ENCODE results near the gene PXMP2. TPM values are rescaled to one million over a fixed set of nuclear protein-coding genes. Genes with fewer than 3 reads are reported as not detected.

Gene PXMP2
- polyA plus RNA-seq, 2 of the 4 experiments (the other 2 are of a cell fraction): 18.7 to 21.3 TPM

- Histone ChIP-seq H3K4me3 (no peak overlapping the region), H3K27ac (no peak overlapping the region), H3K4me1 (no peaks in the 10 kb centered on the region), H3K4me2 (no peak overlapping the region), H3K9me3 (no peaks in the 10 kb centered on the region)
- DNase-seq (ENCODE audit: low read depth in 1 of 2, low spot score in 1 of 2) (no peak), FAIRE-seq (no peak), ATAC-seq (no peak; a peak in 2 of 6 replicates)
- POLR2A ChIA-PET: no interaction called here
- WGBS (ENCODE audit: missing lambda C conversion rate): 93% methylated on average over 3 of the region's 3 CpGs
- TF ChIP-seq ZC3H11A (IDR thresholded peaks at IDR 0.05) (no peak), HMGXB4 (CRISPR knock-in tag; IDR thresholded peaks at IDR 0.05; ENCODE audit: borderline replicate concordance) (no peak), KDM1A (IDR thresholded peaks at IDR 0.05; ENCODE audit: low read depth) (no peak), MAFK (IDR thresholded peaks at IDR 0.05; ENCODE audit: partially characterized antibody) (no peak), MYC (IDR thresholded peaks at IDR 0.05; ENCODE audit: borderline replicate concordance, low read length) (no peak), HOXB13 (CRISPR knock-in tag; IDR thresholded peaks at IDR 0.05; ENCODE audit: low read depth) (no peak), KDM5A (IDR thresholded peaks at IDR 0.05) (no peak), BCL3 (IDR thresholded peaks at IDR 0.05) (no peak), TP53 (CRISPR knock-in tag; IDR thresholded peaks at IDR 0.05) (no peak), ATOH8 (CRISPR knock-in tag; IDR thresholded peaks at IDR 0.05; ENCODE audit: low read depth) (no peak), EHMT2 (IDR thresholded peaks at IDR 0.05; ENCODE audit: low read depth) (no peak), CEBPB (IDR thresholded peaks at IDR 0.05) (no peak), PHF8 (IDR thresholded peaks at IDR 0.05; ENCODE audit: borderline replicate concordance, low read depth) (no peak), RFX5 (IDR thresholded peaks at IDR 0.05) (no peak), RAD21 (conservative IDR thresholded peaks at IDR 0.05 in 1 of 2, IDR thresholded peaks at IDR 0.05 in 1 of 2) (no peak), FOSB (CRISPR knock-in tag; IDR thresholded peaks at IDR 0.05) (no peak)
- TF ChIP-seq, protein P1, sequence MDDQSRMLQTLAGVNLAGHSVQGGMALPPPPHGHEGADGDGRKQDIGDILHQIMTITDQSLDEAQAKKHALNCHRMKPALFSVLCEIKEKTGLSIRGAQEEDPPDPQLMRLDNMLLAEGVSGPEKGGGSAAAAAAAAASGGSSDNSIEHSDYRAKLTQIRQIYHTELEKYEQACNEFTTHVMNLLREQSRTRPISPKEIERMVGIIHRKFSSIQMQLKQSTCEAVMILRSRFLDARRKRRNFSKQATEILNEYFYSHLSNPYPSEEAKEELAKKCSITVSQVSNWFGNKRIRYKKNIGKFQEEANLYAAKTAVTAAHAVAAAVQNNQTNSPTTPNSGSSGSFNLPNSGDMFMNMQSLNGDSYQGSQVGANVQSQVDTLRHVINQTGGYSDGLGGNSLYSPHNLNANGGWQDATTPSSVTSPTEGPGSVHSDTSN (IDR thresholded peaks at IDR 0.05): no peak
- CTCF ChIA-PET: interaction anchor here (1.0 kb wide), 1 partner anchor 11 kb away, joined by 3 read pairs; no protein-coding TSS in a partner anchor
These were observed 59.2 kb downstream of the PXMP2 start for GRCh38 chr12:132746613-132747012.

DNA sequence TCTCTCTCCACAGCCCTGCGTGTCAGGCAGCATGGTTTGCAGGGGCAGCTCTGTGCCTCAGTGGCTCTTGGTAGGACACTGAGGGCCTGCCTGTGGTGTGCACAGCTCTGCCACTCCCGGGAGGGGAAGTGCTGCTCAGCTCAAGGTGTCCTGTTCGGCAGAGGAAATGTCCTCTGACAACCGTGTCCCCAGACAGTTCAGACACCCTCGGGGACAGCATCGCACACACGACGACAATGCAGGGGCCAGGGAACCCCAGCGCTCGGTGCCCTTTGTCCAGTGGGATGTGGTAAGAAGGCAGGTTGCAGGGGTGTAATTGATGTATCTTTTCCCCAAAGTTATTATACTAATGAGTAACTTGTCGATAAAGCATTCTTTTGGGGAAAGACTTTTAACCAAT is 60.0 kb downstream of the PXMP2 start:
- 94% methylated on average over 11 of the region's 11 CpGs for WGBS (ENCODE audit: missing lambda C conversion rate)
- no peak for TF ChIP-seq E2F6 (IDR thresholded peaks at IDR 0.05; ENCODE audit: borderline replicate concordance, low read depth)
- no peak for TF ChIP-seq KDM1A (IDR thresholded peaks at IDR 0.05; ENCODE audit: low read depth)
- TF ChIP-seq ZFP36 (IDR thresholded peaks at IDR 0.05; ENCODE audit: borderline replicate concordance, partially characterized antibody): no peak
- TF ChIP-seq EHF (CRISPR knock-in tag; IDR thresholded peaks at IDR 0.05): no peak
- TF ChIP-seq, protein P2, sequence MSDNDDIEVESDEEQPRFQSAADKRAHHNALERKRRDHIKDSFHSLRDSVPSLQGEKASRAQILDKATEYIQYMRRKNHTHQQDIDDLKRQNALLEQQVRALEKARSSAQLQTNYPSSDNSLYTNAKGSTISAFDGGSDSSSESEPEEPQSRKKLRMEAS (IDR thresholded peaks at IDR 0.05): no peak
- TF ChIP-seq USF2 (IDR thresholded peaks at IDR 0.05): no peak
- TF ChIP-seq ZSCAN20 (CRISPR knock-in tag; IDR thresholded peaks at IDR 0.05): no peak
- no peak for TF ChIP-seq EP300 (IDR thresholded peaks at IDR 0.05)
- TF ChIP-seq HMGXB4 (CRISPR knock-in tag; IDR thresholded peaks at IDR 0.05; ENCODE audit: borderline replicate concordance): no peak
- TF ChIP-seq RARB (CRISPR knock-in tag; IDR thresholded peaks at IDR 0.05): no peak
- no peak for TF ChIP-seq POLR2AphosphoS2 (conservative IDR thresholded peaks at IDR 0.05; ENCODE audit: low read length)
- no peak overlapping the region for H3K4me2 ChIP-seq
- ChIA-PET CTCF (interaction anchor here (1.4 kb wide), 1 partner anchor 29 kb away, joined by 4 read pairs; no protein-coding TSS in a partner anchor), POLR2A (no interaction called here)
- no peak overlapping the region for H3K4me3 ChIP-seq
- DNase-seq (ENCODE audit: low read depth in 1 of 2, low spot score in 1 of 2) (no peak), ATAC-seq (no peak; a peak in 1 of 6 replicates), FAIRE-seq (no peak)
- H3K4me1 ChIP-seq: no peaks in the 10 kb centered on the region
- no peak overlapping the region for H3K27ac ChIP-seq
- H3K9me3 ChIP-seq: no peaks in the 10 kb centered on the region
